HG03571 (cell line): ENCODE results near the gene RNF148.
"Not testable (repeated sequence)": the region's sequence is repeated elsewhere in the genome, so short reads cannot be mapped to it uniquely, and the experiment has no call there.

Source experiments
- ATAC-seq: cut with Tn5 transposase; IDR thresholded peaks from one replicate; pipeline ENCODE4 v1.9.1; 2021; ENCODE audit not compliant: unreplicated experiment

The RNF148 gene

DNA sequence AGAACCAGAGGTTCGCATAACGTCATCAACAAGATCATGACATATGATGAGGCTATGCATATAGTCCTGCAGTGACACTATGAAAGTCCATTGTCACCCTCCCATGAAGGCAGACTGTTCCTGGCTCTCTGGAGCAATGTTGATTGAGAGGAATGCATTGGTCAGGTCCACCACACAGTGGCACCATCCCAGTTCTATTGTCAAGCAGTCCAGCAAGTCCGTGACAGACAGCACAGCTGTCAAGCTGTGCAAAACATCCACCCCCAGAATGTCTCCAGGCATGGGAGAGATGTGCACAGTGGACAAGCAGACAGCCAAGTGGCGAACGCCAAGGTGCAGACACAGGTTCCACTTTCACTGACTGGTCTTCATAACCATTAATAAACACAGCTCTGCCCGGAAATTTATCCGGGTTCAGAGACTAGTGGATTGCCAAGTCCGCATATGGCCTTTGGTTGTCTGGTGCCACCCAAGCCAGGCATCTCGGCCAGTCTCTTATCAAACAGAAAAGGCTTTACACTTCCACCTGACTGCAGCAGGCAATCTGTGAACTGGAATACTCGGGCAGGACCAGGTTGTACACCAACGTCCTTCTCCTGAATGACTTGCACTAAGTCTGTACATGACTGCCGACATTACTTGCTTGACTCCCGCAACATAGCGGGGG lies 11.0 kb downstream of the RNF148 start:
- no peak for ATAC-seq

DNA sequence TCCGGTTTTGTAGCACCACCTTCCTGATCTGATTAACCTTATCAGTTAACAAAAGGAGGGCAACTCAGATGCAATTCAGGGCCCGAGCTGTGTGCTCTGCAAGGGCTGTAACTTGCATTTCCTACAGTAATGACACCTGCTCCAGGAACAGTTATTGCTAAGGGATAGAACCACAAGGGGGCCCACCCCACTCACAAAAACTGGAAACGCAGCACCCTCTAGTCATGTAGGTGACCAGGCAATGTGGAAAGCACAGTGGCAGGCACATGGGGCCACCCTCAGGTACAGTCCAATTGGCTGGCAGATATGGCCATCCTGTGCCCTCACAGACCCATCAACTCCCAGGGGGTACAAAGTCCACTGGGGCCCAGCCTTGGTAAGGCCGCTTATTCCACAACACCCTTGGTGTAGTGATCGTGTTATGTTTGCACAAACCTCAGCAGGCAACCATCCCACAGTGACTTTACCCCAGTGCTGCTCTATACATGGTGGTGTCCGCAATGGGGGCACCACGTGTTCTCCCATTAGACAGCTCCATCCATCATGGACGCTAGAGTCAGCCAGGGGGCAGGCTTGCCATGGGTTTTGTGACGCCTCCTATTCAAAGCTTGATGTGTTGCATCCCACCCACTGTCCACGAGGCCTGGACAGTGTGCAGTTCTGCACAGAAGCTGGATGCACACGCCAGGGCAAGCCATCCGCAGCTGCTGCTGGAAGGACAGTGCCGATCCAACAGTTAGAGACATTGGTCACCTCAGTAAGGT lies 13.2 kb downstream of the RNF148 start:
- ATAC-seq: no peak

DNA sequence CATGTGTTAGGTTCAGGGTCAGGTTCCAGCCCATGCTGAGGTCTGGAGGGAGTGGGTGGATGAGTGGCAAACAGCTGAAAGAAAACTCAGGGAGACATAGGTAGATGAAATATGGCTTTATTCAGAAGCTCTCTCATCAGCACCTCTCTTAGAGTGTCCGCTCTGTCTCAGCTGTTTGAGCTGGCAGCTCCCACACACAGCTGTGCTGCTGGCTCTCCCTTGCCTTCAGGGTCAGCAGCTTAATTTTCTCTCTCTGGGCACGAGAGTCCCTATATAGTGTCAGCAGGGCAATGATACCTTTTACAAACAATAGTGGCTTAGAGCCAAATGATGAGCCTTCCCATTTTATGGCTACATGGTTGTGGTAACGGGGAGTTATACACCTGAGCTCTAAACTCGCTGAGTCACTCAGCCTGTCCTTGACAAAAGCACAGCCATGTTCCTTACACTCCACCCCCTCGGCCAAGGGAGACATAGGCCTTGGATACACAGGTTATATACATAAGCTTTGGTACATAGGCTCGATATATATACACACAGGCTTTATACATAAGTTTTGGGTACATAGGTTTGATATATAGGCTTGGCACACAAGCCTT lies 14.2 kb downstream of the RNF148 start:
- no peak for ATAC-seq

DNA sequence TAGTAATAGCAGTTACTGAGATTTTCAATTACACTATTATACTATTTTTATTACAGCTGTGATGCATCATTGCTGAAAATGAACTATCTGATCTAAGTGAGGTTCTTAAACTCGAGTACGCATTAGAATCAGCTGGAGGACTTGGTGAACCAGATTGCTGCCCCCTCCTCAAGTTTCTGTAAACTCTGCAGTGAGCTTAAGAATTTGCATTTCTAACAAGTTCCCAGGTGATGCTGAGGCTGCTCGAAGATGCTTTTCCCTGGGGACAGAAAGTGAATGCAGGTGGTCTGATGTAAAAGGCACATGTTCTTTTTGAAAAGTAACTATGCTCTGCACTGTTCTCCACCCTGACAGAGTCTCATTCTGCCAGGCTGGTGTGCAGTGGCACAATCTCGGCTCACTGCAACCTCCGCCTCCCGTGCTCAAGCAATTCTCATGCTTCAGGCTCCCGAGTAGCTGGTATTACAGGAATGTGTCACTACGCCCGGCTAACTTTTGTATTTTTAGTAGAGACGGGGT lies 16.3 kb downstream of the RNF148 start:
- ATAC-seq: no peak

DNA sequence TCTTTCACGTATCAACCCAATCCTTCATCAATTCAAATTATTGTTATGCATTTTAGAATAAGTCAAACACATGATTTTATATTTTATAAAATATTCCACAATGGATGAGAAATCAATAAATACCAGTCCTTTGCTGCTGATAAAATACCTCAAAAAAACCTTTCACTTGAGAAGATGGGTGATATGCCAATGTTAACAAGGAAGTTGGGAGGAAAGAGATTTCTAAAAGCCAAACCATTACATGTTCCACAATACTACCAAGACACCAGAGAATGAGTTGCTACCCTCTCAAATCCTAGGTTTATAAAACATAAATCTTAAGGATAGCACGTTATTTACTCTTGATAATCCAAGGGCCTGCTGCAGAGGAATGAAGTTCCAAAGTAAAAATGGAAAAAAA lies 18.2 kb downstream of the RNF148 start:
- ATAC-seq: no peak

DNA sequence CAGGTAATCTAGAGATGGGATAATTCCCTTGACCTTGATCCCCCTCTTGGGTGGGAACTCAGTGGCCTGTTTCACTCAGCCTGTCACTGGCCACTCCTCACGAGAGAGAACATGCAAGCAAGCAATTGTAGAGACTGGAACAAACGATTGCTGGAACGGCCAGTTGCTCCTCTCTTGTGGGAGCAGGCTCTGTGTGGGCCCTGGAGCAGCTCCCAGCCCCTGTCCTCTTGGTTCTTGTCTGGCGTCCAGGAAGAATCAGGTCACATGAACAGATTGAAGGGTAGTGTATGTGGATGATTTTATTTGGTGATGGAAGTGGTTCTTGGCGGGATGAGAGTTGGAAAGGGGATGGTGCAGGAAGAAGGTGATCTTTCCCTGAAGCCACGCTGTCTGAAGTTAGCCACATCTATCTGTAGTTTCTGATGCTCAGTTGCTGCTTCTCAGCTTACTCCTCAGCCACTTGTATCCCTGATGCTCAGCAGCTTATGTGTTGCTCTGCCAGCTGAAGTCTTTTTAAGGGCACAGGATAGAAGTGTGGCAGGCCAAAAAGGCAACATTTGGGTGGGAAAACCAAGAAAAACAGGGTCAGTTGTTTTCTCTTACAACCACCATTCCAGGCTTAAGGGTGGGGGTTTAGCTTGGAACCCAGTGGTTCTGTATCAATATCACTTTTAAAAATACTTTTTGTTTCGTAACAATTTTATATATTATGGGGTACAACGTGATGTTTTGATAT lies 19.7 kb downstream of the RNF148 start:
- no peak for ATAC-seq

DNA sequence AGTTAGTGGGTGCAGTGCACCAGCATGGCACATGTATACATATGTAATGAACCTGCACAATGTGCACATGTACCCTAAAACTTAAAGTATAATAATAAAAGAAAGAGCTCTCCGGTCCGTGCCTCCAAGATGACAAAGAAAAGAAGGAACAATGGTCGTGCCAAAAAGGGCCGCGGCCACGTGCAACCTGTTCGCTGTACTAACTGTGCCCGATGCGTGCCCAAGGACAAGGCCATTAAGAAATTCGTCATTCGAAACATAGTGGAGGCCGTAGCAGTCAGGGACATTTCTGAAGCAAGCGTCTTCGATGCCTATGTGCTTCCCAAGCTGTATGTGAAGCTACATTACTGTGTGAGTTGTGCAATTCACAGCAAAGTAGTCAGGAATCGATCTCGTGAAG lies 21.5 kb downstream of the RNF148 start:
- not testable (repeated sequence) for ATAC-seq

DNA sequence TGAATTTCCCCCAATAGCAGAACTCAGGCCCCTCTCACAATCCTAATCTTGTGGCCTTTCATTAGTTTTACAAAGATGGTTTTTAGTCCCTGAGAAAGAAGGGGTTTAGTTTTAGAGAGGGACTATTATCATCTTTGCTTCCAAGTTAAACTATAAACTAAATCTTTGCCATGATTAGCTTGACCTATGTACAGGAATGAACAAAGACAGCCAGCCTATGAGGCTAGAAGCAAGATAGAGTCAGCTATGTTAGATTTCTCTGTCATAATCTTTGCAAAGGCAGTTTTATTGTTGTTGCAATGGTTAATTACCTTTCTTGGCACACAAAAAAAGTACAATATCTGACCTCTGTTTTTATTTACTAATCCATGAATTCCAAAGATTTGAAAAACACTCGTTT lies 22.9 kb downstream of the RNF148 start:
- ATAC-seq: no peak

DNA sequence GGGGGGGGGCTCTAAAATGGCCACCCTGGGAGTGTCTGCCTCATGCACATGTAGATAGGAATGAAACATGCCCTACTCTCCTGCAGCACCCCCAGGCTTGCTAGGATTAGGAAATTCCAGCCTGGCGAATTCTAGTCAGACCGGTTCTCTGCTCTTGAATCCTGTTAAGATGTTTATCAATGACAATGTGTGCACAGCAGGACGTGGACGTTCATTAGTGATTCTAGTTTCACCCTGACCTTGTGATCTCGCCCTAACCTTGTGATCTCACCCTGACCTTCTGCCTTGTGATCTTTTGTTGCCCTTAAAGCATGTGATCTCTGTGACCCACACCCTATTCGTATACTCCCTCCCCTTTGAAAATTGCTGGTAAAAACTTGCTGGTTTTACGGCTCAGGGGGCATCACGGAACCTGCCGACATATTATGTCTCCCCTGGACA lies 23.4 kb downstream of the RNF148 start:
- not testable (repeated sequence) for ATAC-seq

DNA sequence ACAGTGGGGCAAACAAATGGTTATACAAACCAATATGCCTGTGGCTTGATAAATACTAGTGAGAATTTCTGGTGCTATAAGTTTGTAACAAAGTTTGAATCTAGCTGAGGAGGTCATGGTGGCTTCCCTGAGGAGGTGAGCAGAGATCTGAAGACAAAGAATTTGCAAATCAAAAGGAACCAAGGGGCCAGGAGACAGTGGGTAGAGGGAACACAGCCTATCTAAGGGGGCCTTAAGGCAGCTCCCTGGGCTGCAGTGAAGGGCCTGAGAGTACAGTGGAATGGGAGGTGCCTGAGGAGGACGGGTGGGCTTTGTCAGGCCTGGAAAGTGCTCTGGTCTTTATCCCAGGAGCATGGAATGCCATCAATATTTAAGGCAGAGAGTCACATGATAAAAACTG lies 25.6 kb downstream of the RNF148 start:
- ATAC-seq: no peak

DNA sequence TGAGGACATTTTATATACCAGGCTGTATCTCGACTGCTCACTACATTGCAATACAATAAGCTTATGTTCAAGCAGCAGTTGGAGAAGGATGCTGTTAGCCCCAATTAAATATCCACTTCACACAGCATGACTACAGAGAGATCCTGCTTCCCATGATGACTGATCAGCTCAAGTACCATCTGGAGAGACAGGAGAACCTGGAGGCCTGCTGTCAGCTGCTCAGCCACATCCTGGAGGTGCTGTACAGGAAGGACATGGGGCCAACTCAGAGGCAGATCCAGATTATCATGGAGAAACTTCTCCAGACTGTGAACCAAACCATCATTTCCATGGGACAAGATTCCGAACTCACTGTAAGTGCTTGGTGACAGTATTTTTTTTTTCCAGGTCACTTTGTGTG lies 26.3 kb downstream of the RNF148 start:
- no peak for ATAC-seq

DNA sequence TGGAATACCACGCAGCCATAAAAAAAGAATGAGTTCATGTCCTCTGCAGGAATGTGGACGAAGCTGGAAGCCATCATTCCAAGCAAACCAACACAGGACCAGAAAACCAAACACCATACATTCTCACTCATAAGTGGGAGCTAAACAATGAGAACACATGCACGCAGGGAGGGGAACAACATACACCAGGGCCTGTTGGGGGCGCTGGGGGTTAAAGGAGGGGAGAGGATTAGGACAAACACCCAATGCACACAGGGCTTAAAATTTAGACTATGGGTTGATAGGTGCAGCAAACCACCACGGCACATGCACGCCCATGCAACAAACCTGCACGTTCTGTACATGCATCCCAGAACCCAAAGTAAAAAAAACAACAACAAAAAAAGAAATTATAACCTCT lies 27.1 kb downstream of the RNF148 start:
- ATAC-seq: no peak

DNA sequence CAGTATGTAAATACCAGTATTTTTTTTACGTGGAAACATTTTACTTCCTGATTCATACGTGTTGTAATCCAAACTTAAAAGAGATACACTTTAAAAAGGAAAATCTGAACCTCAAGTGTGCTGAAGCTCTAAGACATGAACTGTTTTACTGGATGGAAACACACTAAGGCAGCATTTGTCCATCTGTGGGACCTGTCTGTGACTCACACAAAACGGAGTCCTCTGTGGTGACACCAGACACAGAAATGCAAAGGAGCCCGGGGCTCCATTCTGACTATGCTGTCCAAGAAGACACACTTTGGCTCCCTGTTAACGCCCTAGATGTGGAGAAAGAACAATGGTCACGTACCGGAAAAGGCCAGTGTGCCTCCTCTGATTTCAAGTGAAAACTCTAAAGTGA lies 27.7 kb downstream of the RNF148 start:
- ATAC-seq: no peak

DNA sequence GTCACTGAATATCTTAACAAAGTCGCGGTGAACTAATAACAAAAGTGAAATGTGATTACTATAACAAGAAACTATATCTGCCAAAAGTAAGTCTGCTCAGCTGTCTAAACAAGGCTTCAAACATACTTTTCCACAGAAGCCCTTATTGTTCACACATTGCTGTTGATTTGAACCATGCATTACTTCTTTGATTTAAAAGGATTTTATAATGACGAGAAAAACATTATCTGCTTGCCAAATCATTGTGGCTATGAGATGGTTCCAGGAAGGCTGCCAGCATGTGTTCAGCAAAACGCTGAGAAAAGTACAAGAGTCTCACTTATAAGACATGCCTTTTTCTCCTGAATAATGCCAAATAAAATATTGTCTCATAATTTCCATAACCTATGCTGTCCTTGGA lies 28.2 kb downstream of the RNF148 start:
- no peak for ATAC-seq

DNA sequence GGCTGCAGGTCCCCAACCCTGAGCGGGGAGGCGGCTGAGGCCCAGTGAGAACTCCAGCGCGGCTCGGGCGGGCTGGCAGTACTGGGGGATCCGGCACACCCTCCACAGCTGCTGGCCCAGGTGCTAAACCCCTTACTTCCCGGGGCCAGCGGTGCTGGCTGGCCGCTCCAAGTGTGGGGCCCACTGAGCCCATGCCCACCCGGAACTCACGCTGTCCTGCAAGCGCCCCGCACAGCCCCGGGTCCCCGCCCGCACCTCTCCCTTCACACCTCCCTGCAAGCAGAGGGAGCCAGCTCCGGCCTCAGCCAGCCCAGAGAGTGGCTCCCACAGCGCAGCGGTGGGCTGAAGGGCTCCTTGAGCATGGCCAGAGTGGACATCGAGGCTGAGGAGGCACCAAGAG lies 28.8 kb downstream of the RNF148 start:
- no peak for ATAC-seq

DNA sequence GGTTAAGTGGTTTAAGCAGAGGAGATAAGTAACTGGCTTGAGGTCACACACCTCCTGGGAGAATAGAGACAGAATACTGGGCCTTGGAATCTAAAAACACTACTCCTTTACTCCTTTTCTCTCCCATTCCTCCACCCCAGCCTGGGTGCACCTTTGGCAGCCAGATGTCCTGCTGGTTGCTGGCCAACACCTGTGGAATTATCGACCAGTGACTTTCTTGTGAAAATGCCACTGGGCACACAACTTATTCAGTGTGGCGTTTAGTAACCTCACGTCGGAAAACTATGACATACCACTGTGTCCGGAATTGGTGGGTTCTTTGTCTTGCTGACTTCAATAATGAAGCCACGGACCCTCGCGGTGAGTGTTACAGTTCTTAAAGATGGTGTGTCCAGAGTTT lies 30.2 kb downstream of the RNF148 start:
- no peak for ATAC-seq

DNA sequence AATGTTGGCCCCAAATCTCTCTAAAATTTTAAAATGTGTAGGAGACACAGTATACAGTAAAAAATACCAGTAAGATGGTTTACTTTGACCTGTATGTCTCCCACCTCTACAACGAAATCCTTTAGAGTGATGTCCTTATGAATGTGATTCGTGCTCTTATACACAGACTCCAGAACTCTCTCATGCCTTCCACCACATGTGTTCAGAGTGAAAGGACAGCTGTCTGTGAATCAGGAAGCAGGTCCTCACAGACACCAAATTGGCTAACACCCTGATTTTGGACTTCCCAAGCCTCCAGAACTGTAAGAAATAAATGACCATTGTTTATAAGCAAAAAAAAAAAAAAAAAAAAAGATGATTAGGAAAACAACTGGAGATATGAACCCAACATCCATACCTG lies 39.0 kb downstream of the RNF148 start:
- no peak for ATAC-seq

DNA sequence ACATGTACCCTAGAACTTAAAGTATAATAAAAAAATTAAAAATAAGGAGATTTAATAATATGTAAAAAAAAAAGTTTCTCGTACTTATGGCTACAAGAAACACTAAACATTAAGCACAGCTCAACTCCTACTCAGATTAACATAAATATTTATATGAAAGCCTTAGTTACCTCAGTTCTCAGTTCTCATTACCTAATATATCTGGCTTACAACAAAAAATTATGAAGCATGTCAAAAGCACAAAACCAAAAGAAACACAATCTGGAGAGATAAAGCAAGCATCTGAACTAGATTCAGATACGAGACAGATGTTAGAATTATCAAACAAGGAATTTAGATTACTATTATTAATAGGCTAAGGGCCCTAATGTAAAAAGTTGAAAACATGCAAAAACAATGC lies 43.9 kb downstream of the RNF148 start:
- no peak for ATAC-seq

DNA sequence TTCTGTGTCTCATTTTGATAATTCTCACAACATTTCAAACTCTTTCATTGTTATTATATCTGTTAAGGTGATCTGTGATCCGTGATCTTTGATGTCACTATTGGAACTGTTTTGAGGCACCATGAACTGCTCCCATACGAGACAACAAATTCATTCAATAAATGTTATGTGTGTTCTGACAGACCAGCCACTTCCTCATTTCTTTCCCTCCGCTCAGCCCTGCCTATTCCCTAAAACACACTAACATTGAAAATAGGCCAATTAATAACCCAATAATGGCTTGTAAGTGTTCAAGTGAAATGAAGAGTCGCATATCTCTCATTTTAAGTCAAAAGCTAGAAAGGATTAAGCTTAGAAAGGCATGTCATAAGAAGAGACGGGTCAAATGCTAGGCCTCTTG lies 49.0 kb downstream of the RNF148 start:
- ATAC-seq: no peak

DNA sequence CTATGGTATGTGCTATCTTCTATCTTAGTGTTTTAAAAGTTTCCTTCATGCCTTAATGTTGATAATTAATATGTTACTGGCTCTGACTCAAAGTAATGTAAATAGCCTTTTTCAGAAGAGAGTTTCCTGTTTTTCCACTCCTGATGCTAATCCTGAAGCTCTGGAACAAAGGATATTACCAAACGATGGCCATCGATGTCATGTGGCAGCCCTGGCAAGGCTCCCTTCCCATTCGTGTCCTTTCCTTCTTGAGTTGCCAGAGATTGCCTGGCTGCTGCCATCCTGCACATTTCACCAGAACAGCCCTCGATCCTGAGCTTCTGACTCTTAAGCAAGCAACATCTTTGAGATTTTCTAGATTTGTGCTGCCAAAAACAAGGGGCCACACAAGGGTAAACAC lies 49.8 kb downstream of the RNF148 start:
- no peak for ATAC-seq
